ENCODE results near the gene NHEJ1.

NHEJ1 gene

DNA sequence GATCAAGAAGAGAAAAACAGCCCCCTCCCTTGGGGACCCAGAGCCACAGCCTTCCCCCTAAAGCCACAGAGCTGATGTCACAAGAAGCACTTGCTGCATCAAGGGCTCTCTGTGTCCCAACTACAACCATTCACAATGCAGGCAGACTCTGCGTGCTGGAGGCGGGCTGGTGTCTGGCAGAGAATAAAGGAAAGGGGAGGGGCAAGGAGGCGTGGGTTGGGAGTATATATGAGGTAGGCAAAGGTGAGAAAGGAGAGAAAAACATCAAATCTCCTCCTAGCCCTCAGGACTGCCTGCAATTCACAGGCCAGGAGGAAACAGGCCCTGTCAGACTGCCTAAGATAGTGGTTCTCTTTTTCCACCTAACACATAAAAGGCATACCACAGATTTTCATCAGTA is 51.1 kb downstream of the NHEJ1 start:
- no peak for TF ChIP-seq GATA2 (IDR thresholded peaks at IDR 0.05; ENCODE audit: low read depth, low read length)
- no peak for TF ChIP-seq GATA3 (IDR thresholded peaks at IDR 0.05; ENCODE audit: low read depth, low read length)

DNA sequence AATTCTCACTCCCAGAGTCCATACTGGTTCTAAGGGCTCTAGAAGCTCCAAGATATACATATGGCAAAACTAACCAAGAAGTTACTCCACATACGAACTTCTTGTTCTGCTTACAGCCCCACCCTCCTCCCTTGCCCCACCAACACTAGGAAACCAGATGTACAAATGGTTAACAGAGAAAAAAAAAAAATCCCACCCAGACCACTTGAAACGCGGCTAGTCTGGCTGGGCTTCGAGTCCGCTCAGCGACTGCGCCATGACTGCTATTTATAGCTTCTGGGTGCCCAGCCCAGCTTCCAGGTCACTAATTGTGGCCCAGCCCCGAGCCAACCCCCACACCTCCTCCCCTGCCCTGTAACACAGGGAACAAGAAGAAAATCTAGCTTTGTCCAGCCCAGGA is 52.9 kb downstream of the NHEJ1 start:
- no peak for TF ChIP-seq GATA3 (IDR thresholded peaks at IDR 0.05; ENCODE audit: low read depth, low read length)
- no peak for TF ChIP-seq GATA2 (IDR thresholded peaks at IDR 0.05; ENCODE audit: low read depth, low read length)

DNA sequence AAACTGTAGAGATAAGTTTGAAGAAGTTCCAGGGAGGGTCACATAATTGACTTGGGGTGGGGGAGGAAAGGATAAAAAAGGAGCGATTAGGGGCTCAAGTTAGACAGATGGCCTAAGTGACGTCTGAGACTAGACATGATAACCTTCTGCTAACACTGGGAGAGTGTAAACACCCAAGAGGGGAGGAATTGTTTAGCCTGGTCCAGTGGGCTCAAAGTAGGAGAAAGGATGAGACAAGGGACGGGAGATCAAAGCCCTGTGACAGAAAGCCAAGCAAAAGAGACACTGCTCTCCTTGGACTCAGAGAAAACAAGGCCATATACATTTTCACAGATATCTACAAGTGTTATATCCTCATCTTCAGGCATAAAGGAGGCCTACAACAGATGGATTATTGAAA is 54.4 kb downstream of the NHEJ1 start:
- TF ChIP-seq GATA2 (IDR thresholded peaks at IDR 0.05; ENCODE audit: low read depth, low read length): no peak
- no peak for TF ChIP-seq GATA3 (IDR thresholded peaks at IDR 0.05; ENCODE audit: low read depth, low read length)

DNA sequence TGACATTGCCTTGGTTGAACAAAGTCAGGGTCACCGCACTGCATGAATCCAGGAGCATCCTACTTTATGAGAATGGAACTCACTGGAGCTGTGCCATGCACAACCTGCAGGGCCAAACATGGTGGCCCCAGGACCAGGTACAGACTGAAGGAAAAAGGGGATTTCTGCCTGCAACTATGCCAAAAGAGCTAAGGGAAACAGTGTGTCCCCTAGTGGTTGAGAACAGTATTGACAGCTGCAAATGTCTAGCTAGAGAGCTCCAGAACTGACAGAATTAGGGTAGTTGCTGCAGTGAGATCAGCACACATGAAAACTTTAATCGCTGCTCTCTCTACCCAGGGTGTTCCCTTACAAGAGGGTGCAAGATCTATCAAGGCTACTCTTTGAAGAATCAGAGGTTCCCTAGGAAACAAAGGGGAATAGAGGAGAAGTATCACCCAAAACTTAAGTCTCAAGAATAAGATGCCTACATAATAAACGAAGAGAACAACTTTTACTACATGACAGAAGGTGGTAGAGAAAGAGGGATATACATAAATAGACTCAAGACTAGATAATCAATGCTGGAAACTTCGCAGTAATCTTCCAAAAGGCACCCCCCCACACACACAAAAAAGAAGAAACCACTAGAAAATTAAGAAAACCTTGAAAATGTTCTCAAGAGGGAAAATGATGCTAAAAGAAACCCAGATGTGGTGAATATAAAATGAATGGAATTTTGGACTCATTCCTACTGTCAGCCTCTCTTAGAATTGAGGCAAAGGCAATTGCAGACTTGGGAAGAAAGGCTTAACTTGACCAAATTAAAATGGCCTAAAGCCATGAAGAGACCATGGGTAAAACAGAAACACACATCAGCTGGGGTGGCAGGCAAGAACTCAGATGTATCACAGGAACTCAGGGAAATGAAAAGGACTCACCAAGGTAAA is 56.2 kb downstream of the NHEJ1 start:
- no peak for TF ChIP-seq GATA3 (IDR thresholded peaks at IDR 0.05; ENCODE audit: low read depth, low read length)
- no peak for TF ChIP-seq GATA2 (IDR thresholded peaks at IDR 0.05; ENCODE audit: low read depth, low read length)

DNA sequence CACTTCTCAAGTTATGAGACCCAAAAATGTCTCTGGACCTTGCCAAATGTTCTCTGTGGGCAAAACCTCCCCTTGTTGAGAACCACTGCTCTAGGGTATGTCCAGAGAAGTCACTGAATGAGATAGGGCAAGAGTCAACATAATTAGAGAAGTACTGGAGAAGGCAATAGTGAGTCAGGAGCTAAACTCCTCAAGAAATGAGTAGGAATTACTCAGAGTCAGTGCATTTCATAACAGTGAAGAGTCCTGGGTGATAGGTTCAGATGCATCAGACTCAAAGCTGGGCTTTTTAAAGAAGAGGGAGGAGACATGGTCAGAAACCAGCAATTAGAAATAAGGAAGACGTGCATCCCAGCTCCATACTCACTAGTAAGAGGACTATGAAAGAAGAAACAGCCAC is 61.3 kb downstream of the NHEJ1 start:
- TF ChIP-seq GATA2 (IDR thresholded peaks at IDR 0.05; ENCODE audit: low read depth, low read length) (no peak), GATA3 (IDR thresholded peaks at IDR 0.05; ENCODE audit: low read depth, low read length) (no peak)

DNA sequence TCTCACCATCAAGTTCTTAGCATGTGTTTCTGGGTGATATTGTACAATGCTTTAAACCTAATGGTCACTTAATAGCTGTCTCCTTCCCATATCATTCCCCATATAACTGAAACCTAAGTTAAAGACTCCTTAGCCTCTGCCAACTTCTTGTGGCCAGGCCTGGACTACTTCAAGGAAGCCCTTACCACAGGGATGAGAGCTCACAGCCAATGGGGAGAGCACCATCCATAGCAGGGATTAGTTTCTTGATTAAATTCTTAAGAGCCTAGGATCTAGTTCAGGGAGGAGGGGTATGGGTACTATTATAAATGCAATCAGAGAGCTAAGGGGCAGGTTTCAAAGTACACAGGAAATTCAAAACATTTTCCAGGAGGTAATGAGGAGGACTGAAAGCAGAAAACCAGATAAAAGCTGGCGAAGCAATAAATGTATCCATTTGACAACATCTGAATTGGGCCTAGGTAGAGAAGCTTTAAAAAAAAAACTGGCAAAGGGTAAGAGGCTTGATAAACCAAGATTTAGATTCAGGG is 65.1 kb downstream of the NHEJ1 start:
- TF ChIP-seq GATA3 (IDR thresholded peaks at IDR 0.05; ENCODE audit: low read depth, low read length) (no peak), GATA2 (IDR thresholded peaks at IDR 0.05; ENCODE audit: low read depth, low read length) (no peak)

DNA sequence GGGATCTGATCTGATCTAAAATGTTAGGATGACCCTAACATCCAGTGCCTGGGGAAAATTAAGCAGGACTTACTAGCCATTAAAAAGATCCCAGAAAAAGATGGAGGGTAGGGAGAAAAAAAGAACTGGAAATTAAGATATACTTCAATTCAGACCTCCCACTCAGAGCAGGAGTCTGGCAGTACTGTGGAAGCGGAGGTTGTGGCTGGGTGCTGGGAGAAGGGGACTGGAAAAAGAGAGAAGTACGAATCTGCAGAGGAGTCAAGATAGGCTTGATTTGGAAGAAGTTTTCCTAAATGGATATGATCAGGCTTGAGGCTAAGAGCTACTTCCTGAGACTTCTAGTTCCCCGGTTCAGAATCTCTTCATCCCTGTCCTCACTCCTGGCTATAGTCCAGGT is 66.4 kb downstream of the NHEJ1 start:
- TF ChIP-seq GATA2 (IDR thresholded peaks at IDR 0.05; ENCODE audit: low read depth, low read length) (no peak), GATA3 (IDR thresholded peaks at IDR 0.05; ENCODE audit: low read depth, low read length) (no peak)

DNA sequence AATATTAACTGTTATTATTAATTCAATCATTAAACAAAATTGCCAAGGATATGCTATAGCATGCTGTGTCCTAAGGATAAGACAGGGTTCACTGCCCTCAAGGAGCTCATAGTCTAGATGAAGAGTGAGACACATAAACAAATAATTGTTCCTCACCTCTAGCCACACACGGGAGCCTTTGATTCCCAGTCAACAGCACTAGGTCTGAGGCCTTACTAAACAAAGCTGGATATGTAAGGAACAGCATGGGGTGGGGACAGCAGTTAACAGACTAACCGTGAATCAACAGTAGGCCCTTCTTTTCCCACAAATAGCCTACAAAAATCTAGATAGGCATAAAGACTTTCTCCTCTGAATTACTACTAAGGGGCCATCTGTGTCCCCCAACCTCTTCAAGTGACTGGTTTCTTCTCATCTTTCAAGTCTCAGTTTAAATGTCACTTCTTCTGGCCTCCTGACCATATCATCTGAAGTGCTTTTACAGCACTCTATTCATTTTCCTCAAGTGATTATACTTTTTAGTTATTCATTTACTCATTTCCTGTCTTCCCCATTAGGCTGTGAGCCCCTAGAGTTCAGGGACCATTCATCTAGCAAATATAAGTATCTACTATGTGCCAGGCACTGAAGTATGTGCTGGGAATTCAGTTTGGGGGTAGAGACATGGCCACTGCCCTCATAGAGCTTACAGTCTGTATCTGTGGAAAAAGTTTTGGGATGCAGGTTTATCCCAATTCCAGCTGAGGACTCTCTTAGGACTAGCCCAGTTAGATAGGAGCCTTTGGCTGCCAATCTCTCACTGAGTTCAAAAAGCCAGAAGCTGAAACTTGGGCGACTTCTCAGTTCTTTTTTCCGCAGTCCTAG is 69.9 kb downstream of the NHEJ1 start:
- no peak for TF ChIP-seq GATA2 (IDR thresholded peaks at IDR 0.05; ENCODE audit: low read depth, low read length)
- TF ChIP-seq GATA3 (IDR thresholded peaks at IDR 0.05; ENCODE audit: low read depth, low read length): no peak

DNA sequence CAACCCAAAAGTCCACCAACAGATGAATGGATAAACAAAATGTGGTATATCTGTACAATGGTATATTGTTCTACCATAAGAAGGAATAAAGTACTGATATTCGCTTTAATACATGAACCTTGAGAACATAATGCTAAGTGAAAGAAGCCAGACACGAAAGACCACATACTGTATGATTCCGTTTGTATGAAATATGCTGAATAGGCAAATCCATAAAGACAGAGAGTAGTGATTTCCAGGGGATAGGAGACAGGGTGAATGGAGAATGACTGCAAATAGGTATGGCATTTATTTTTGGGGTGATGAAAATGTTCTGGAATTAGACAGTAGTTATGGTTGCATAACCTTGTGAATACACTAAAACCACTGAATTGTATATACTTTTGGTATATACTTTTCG is 71.3 kb downstream of the NHEJ1 start:
- no peak for TF ChIP-seq GATA2 (IDR thresholded peaks at IDR 0.05; ENCODE audit: low read depth, low read length)
- TF ChIP-seq GATA3 (IDR thresholded peaks at IDR 0.05; ENCODE audit: low read depth, low read length): no peak

DNA sequence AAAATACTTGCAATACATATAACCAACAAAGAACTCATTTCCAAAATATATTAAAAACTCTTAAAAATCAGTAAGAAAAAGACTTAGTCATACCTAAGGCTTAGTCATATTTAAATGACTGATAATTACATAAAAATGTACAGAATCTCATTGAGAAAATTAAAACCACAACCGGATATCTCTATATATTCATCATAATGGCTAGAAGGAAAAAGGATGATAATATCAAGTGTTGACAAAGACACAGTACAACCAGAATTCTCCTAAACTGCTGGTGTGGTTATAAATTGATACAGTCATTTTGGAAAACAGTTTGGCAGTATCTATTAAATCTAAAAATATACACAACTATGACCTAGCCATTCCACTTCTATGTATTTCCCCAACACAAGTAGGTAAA is 72.8 kb downstream of the NHEJ1 start:
- TF ChIP-seq GATA2 (IDR thresholded peaks at IDR 0.05; ENCODE audit: low read depth, low read length) (no peak), GATA3 (IDR thresholded peaks at IDR 0.05; ENCODE audit: low read depth, low read length) (no peak)

DNA sequence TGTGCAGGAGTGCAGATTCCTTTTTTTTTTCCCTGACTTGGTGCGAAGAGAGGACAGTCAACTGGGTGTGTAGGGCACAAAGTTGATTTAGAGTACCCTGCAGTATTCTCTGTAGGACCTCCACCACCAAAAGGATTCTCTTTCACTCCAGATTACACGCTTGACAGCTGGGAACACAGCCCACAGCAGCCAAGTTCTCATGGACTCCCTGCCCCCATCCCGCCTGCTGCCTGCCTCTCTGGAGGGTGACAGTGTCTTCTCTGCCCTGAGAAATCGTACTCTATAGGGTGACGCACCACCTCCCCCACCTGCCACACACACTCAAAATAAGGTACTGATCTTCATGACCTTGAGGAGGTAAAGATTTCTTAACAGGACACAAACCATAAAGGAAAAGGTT is 73.3 kb downstream of the NHEJ1 start:
- TF ChIP-seq GATA3 (IDR thresholded peaks at IDR 0.05; ENCODE audit: low read depth, low read length): no peak
- TF ChIP-seq GATA2 (IDR thresholded peaks at IDR 0.05; ENCODE audit: low read depth, low read length): no peak

DNA sequence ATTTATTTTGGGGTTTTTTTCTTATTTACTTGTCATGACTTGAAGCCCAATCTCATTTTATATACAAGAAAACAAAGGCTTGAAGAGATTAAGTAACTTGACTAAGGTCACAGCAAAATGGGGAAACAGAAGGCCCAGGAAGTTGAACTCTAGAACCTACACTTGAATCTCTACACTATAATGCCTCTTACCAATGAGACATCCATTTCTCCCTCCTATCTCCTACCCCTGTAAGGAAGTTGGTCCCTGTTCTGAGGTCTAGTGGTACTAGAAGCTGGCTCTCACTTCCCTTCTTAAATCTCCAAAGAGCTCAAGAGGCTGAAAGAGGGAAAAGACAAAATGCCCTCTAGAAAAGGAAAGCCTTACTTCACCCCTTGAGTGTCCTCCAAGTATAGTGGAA is 74.4 kb downstream of the NHEJ1 start:
- no peak for TF ChIP-seq GATA2 (IDR thresholded peaks at IDR 0.05; ENCODE audit: low read depth, low read length)
- TF ChIP-seq GATA3 (IDR thresholded peaks at IDR 0.05; ENCODE audit: low read depth, low read length): no peak

DNA sequence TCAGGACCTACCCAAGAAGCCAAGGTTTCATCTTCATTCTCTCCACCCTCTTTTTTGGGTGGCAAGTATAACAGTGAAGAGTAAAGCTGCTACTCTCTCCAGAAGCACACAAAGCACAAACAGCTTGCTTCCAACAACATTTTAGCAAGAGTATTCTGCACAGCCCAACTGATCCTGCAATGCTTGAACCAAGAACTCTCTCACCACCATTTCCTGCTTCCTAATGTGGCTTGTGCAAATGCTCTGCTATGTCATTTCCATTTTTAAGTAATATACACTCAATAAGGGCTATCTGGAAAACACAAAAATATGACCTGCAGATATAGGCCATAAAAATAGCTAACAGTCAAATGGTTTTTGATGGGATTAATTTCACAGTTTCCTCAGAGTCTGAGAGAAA is 75.8 kb downstream of the NHEJ1 start:
- TF ChIP-seq GATA3 (IDR thresholded peaks at IDR 0.05; ENCODE audit: low read depth, low read length): no peak
- TF ChIP-seq GATA2 (IDR thresholded peaks at IDR 0.05; ENCODE audit: low read depth, low read length): no peak

DNA sequence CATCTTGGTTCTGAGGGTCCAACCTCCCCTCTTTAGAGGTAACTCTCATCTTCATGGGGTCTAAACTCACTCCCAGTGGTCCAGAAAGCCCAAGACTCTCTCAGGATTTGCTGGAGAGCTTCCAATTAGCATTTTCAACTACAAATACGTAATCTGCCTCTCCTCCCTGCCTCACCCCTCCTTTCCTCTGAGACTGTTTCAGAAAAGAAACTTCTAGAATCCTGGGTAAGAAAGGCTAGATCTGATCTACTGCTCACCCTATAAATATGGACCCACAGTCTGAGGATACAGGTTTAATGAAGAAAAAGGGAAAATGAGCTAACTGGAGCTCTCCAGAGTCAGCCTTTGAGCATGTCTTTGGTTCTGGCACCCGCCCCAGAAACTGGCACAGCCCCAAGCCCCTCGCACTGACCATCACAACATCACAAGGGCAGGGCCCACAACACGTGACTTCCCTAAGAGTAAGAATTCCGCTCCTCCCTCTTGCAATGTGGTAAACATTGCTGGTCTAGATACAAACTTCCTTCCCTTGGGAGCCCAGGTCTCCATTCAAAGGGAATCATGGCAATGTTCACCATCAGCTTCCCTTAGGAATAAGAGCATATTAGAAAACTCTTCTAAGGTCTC is 78.2 kb downstream of the NHEJ1 start:
- TF ChIP-seq GATA2 (IDR thresholded peaks at IDR 0.05; ENCODE audit: low read depth, low read length) (no peak), GATA3 (IDR thresholded peaks at IDR 0.05; ENCODE audit: low read depth, low read length) (no peak)

Measured in SH-SY5Y (cell line).